Endothelial cell of umbilical vein (primary cell): ENCODE measurements around the gene TCERG1L. TPM values are rescaled to one million over a fixed set of nuclear protein-coding genes. Genes with fewer than 3 reads are reported as not detected.

Source experiments
- BruUV-seq: library from RNA; stranded (reverse); fragments of 400-500 nt; replicated peaks from 2 replicates; lab custom pipeline; 2021; lab: Mats Ljungman, UMichigan
- CTCF ChIA-PET: fragments of 300-600, 350-600 bp; sonication (Branson Sonifier 250); formaldehyde crosslinking; loops from one replicate; lab custom pipeline; 2021; ENCODE audit warnings: antibody characterized with exemption, inconsistent platforms; lab: Charles Lee
- POLR2A ChIA-PET: fragments of 300-600, 350-600 bp; sonication (Branson Sonifier 250); formaldehyde crosslinking; loops from one replicate; lab custom pipeline; 2021; ENCODE audit warnings: antibody characterized with exemption, inconsistent platforms; lab: Charles Lee
- DNase-seq: peaks from one replicate; pipeline ENCODE4 v3.0.0-alpha.2; 2011; ENCODE audit warnings: low read depth, low spot score
- FAIRE-seq: peaks from 2 replicates; lab custom pipeline; 2011; peaks lifted over from hg19 to GRCh38; lab: Jason Lieb, UNC
- H2AFZ ChIP-seq: 2 replicates; pipeline ENCODE4 v1.6.0; 2012; ENCODE audit warnings: low read depth, low read length, control low read depth, inconsistent platforms
- H3K27ac ChIP-seq: 2 replicates; pipeline ENCODE4 v1.5.1; 2011; ENCODE audit warnings: low read depth, mild to moderate bottlenecking, control low read depth, low read length, moderate library complexity; ENCODE audit not compliant: insufficient read depth
- H3K27me3 ChIP-seq, 2 experiments: 2 replicates each; pipeline versions ENCODE4 v1.6.0 to v1.6.1; 2011; ENCODE audit warnings: low read length in 2 of 2, mixed read lengths in 1 of 2; ENCODE audit not compliant: control insufficient read depth in 2 of 2, insufficient read depth in 2 of 2
- H3K36me3 ChIP-seq, 2 experiments: 2 replicates in 1 of 2; 3 replicates in 1 of 2; pipeline ENCODE4 v1.5.1; 2011; ENCODE audit warnings: low read length in 2 of 2, mild to moderate bottlenecking in 1 of 2, moderate library complexity in 1 of 2; ENCODE audit not compliant: control insufficient read depth in 2 of 2, insufficient read depth in 2 of 2; ENCODE audit errors: extremely low read depth in 1 of 2
- H3K4me1 ChIP-seq: 3 replicates; pipeline ENCODE4 v1.5.1; 2011; ENCODE audit warnings: mild to moderate bottlenecking, low read length; ENCODE audit not compliant: control insufficient read depth, insufficient read depth; ENCODE audit errors: extremely low read depth
- H3K4me2 ChIP-seq: 2 replicates; pipeline ENCODE4 v1.6.1; 2011; ENCODE audit warnings: low read length, control low read depth, mixed read lengths; ENCODE audit not compliant: insufficient read depth
- H3K4me3 ChIP-seq, 3 experiments: fragments of 200-600 bp in 1 of 3; sonication (generic), shearing (Covaris generic) in 1 of 3; replicated peaks in 1 of 3; 2 replicates each; pipeline ENCODE4 v1.5.1; 2011 to 2016; ENCODE audit warnings: control low read depth in 3 of 3, low read length in 3 of 3, mild to moderate bottlenecking in 2 of 3, inconsistent platforms in 1 of 3, low read depth in 1 of 3, moderate library complexity in 1 of 3; ENCODE audit not compliant: insufficient read depth in 1 of 3
- H3K79me2 ChIP-seq: 2 replicates; pipeline ENCODE4 v1.6.0; 2012; ENCODE audit warnings: low read length, inconsistent platforms; ENCODE audit not compliant: control insufficient read depth, insufficient read depth
- H3K9ac ChIP-seq: replicated peaks from 2 replicates; pipeline ENCODE3; 2011; ENCODE audit warnings: low read length, control low read depth; ENCODE audit not compliant: insufficient read depth; ENCODE audit errors: extremely low read depth
- H3K9me1 ChIP-seq: replicated peaks from 3 replicates; pipeline ENCODE4 v1.6.0; 2011; ENCODE audit warnings: mild to moderate bottlenecking, low read length; ENCODE audit not compliant: control insufficient read depth, insufficient read depth; ENCODE audit errors: extremely low read depth
- H3K9me3 ChIP-seq: replicated peaks from 2 replicates; pipeline ENCODE4 v1.5.1; 2012; ENCODE audit warnings: low read length, inconsistent platforms; ENCODE audit not compliant: control insufficient read depth, insufficient read depth
- H4K20me1 ChIP-seq: replicated peaks from 2 replicates; pipeline ENCODE3; 2011; ENCODE audit warnings: mild to moderate bottlenecking, low read length; ENCODE audit not compliant: control insufficient read depth, insufficient read depth; ENCODE audit errors: extremely low read depth
- EZH2 ChIP-seq: IDR thresholded peaks from 2 replicates; pipeline ENCODE4 v1.6.1; 2012; ENCODE audit warnings: borderline replicate concordance, low read depth, mild to moderate bottlenecking, moderate library complexity, low read length, inconsistent platforms; ENCODE audit not compliant: severe bottlenecking
- FOS ChIP-seq: IDR thresholded peaks from 2 replicates; pipeline ENCODE4 v1.6.1; 2011; ENCODE audit warnings: mild to moderate bottlenecking, low read length, moderate library complexity, borderline replicate concordance; ENCODE audit not compliant: insufficient read depth
- GATA2 ChIP-seq: IDR thresholded peaks from 2 replicates; pipeline ENCODE4 v1.7.0; 2011; ENCODE audit warnings: low read depth, mild to moderate bottlenecking, moderate library complexity, mixed read lengths, low read length; ENCODE audit not compliant: insufficient read length, insufficient read depth
- JUN ChIP-seq: IDR thresholded peaks from 2 replicates; pipeline ENCODE4 v1.6.1; 2011; ENCODE audit warnings: borderline replicate concordance, low read depth; ENCODE audit not compliant: insufficient read length, insufficient read depth
- MYC ChIP-seq: IDR thresholded peaks from one replicate; pipeline ENCODE4 v1.6.1; 2011; ENCODE audit warnings: mild to moderate bottlenecking, low read depth, low read length
- POLR2A ChIP-seq: IDR thresholded peaks from 2 replicates; pipeline ENCODE4 v1.6.1; 2012; ENCODE audit warnings: low read depth, mild to moderate bottlenecking, control low read depth, low read length
- POLR2AphosphoS5 ChIP-seq: IDR thresholded peaks from 2 replicates; pipeline ENCODE4 v1.6.1; 2012; ENCODE audit warnings: low read depth, mild to moderate bottlenecking, control low read depth, low read length, moderate library complexity; ENCODE audit not compliant: insufficient read depth
- dilution Hi-C: fragments of 300-500 bp; cut with MboI; formaldehyde crosslinking; loops from one replicate; pipeline ENCODE4 v1.15.0; 2019; ENCODE audit warnings: low sequenced_read_pairs; ENCODE audit not compliant: extremely low pct_ligation_motif_present
- intact Hi-C: fragments of 100-400 bp; cut with micrococcal nuclease; formaldehyde crosslinking; loops from one replicate; pipeline ENCODE4 v1.10.0; 2022
- polyA plus RNA-seq, 4 experiments: library from polyadenylated mRNA; depleted of rRNA in 3 of 4; stranded (reverse) in 3 of 4; unstranded in 1 of 4; fragments of >200 nt; gene quantifications; 2 replicates each; pipeline versions ENCODE4 v1.2.1 to v1.2.3, GENCODE V29; 2011 to 2012; ENCODE audit warnings: missing spikeins in 1 of 4
- total RNA-seq: library from RNA; stranded (reverse); gene quantifications from 2 replicates; pipeline ENCODE4 v1.2.3, GENCODE V29; 2021
- TF ChIP-seq, protein P1 (sequence below), 2 donors: IDR thresholded peaks; 1 replicate in 1 of 2; 2 replicates in 1 of 2; pipeline ENCODE4 v1.5.1; 2011; ENCODE audit warnings: low read length in 2 of 2, mild to moderate bottlenecking in 2 of 2, moderate library complexity in 2 of 2, control low read depth in 1 of 2, inconsistent platforms in 1 of 2, low read depth in 1 of 2; ENCODE audit not compliant: insufficient read depth in 1 of 2; ENCODE audit errors: extremely low read depth in 1 of 2
- TF ChIP-seq, protein P2 (sequence below): IDR thresholded peaks from 2 replicates; pipeline ENCODE4 v1.6.1; 2011; ENCODE audit not compliant: insufficient read depth, insufficient read length

TCERG1L gene
- total and polyA plus RNA-seq, 2 donors (not counting 3 experiments of a cell fraction or from before 2014, with no cell fraction given), result not detected

DNA sequence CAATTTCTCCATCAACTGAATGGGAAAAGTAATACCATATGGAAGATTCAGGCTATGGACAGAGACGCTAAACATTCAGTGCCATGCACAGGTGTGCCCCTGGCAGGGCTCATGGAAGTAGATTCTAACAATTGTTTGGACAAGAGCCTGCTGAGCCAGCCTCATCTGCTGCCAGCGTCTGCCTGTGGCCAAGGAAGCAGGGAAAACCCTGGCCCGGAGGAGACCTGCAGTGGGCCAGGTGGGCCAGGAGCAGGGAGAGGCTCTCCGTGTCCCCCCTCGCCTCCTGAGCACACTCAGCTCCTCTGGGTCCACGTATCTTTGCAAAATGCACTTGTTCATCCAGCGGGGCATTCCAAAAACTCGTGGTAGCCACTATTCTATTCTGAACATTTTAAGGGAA, 130.1 kb downstream of the TCERG1L start:
- FAIRE-seq (no peak), DNase-seq (no peak)
- no peaks in the 10 kb centered on the region for H3K27me3 ChIP-seq
- H3K9ac ChIP-seq, result no peak overlapping the region
- H2AFZ ChIP-seq, result no peak overlapping the region
- intact Hi-C loops (no loop called here), dilution Hi-C loops (no loop called here)
- no peak overlapping the region for H3K4me3 ChIP-seq
- H3K36me3 ChIP-seq, result no peaks in the 10 kb centered on the region
- no TSS peak for BruUV-seq
- no peak overlapping the region for H3K27ac ChIP-seq
- H3K4me2 ChIP-seq, result no peak overlapping the region
- H4K20me1 ChIP-seq, result no peaks in the 10 kb centered on the region
- H3K9me3 ChIP-seq, result peaks cover 20% of the 10 kb centered on the region
- H3K4me1 ChIP-seq, result no peaks in the 10 kb centered on the region
- no peaks in the 10 kb centered on the region for H3K79me2 ChIP-seq
- TF ChIP-seq, protein P1, sequence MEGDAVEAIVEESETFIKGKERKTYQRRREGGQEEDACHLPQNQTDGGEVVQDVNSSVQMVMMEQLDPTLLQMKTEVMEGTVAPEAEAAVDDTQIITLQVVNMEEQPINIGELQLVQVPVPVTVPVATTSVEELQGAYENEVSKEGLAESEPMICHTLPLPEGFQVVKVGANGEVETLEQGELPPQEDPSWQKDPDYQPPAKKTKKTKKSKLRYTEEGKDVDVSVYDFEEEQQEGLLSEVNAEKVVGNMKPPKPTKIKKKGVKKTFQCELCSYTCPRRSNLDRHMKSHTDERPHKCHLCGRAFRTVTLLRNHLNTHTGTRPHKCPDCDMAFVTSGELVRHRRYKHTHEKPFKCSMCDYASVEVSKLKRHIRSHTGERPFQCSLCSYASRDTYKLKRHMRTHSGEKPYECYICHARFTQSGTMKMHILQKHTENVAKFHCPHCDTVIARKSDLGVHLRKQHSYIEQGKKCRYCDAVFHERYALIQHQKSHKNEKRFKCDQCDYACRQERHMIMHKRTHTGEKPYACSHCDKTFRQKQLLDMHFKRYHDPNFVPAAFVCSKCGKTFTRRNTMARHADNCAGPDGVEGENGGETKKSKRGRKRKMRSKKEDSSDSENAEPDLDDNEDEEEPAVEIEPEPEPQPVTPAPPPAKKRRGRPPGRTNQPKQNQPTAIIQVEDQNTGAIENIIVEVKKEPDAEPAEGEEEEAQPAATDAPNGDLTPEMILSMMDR (IDR thresholded peaks at IDR 0.05; ENCODE audit: extremely low read depth in 1 of 2, insufficient read depth in 1 of 2, low read depth in 1 of 2, low read length in 2 of 2), result no peak
- TF ChIP-seq POLR2A, result no peak
- TF ChIP-seq FOS, result no peak
- TF ChIP-seq POLR2AphosphoS5, result no peak
- no peak for TF ChIP-seq MYC
- TF ChIP-seq, protein P2, sequence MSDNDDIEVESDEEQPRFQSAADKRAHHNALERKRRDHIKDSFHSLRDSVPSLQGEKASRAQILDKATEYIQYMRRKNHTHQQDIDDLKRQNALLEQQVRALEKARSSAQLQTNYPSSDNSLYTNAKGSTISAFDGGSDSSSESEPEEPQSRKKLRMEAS, result no peak
- TF ChIP-seq EZH2, result no peak
- no peak for TF ChIP-seq GATA2
- TF ChIP-seq JUN, result no peak
- CTCF ChIA-PET, result no interaction called here
- no peaks in the 10 kb centered on the region for H3K9me1 ChIP-seq
- POLR2A ChIA-PET, result no interaction called here
